ENCODE measurements around the gene DYNLRB1.

- TF ChIP-seq CTCF (IDR thresholded peaks at IDR 0.05) (no peak), POLR2A (IDR thresholded peaks at IDR 0.05) (no peak)
Observed at GRCh38 chr20:34546751-34547181, 30.5 kb downstream of the DYNLRB1 start.
